Measurements from ENCODE around the gene EMSY.
A peak's percentile ranks its signal among the peaks of the same experiment; 100 is the strongest.
"Not testable (repeated sequence)": the region's sequence is repeated elsewhere in the genome, so short reads cannot be mapped to it uniquely, and the experiment has no call there.

EMSY gene, protein sequence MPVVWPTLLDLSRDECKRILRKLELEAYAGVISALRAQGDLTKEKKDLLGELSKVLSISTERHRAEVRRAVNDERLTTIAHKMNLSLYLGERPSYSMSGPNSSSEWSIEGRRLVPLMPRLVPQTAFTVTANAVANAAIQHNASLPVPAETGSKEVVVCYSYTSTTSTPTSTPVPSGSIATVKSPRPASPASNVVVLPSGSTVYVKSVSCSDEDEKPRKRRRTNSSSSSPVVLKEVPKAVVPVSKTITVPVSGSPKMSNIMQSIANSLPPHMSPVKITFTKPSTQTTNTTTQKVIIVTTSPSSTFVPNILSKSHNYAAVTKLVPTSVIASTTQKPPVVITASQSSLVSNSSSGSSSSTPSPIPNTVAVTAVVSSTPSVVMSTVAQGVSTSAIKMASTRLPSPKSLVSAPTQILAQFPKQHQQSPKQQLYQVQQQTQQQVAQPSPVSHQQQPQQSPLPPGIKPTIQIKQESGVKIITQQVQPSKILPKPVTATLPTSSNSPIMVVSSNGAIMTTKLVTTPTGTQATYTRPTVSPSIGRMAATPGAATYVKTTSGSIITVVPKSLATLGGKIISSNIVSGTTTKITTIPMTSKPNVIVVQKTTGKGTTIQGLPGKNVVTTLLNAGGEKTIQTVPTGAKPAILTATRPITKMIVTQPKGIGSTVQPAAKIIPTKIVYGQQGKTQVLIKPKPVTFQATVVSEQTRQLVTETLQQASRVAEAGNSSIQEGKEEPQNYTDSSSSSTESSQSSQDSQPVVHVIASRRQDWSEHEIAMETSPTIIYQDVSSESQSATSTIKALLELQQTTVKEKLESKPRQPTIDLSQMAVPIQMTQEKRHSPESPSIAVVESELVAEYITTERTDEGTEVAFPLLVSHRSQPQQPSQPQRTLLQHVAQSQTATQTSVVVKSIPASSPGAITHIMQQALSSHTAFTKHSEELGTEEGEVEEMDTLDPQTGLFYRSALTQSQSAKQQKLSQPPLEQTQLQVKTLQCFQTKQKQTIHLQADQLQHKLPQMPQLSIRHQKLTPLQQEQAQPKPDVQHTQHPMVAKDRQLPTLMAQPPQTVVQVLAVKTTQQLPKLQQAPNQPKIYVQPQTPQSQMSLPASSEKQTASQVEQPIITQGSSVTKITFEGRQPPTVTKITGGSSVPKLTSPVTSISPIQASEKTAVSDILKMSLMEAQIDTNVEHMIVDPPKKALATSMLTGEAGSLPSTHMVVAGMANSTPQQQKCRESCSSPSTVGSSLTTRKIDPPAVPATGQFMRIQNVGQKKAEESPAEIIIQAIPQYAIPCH (N-terminal part only)

DNA sequence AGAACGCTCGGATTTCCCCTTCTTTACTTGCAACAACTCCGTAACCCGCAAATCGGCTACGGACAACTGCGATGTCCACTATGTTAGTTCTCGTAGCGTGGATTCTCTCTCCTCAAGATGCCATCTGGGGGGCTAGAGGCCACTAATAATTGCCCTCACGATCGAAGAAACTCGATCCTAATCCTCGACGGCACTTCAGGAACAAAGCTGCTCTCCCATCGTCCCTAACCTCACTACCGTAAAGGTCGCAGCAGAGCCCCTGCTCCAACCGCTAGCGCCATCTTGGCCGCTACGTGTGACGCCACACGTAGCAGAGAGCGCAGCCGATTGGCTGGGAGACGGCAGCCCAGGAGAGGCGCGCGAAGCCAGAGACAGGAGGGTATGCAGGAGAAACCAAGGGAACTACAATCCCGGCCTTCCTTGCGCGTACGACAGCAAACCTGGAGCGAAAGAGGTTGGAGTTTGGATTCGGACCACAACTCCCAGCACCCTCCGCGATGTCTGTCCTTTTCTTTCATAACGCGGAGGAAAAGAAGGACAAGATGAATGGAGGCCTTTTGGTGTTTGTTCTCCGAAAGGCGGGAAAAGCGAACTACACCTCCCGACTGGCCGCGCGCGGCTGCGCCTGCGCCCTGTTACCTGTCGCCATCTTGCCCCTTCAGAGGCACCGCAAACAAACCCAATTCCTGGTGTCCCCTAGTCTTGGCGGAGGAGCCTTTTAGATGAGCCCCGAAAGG lies at the start of gene EMSY:
Gene EMSY (plus strand): TSS at position 635 of the 737 bp plus-strand sequence. CDS start 1,921 bp downstream, outside the sequence.
- TF ChIP-seq, protein P1, sequence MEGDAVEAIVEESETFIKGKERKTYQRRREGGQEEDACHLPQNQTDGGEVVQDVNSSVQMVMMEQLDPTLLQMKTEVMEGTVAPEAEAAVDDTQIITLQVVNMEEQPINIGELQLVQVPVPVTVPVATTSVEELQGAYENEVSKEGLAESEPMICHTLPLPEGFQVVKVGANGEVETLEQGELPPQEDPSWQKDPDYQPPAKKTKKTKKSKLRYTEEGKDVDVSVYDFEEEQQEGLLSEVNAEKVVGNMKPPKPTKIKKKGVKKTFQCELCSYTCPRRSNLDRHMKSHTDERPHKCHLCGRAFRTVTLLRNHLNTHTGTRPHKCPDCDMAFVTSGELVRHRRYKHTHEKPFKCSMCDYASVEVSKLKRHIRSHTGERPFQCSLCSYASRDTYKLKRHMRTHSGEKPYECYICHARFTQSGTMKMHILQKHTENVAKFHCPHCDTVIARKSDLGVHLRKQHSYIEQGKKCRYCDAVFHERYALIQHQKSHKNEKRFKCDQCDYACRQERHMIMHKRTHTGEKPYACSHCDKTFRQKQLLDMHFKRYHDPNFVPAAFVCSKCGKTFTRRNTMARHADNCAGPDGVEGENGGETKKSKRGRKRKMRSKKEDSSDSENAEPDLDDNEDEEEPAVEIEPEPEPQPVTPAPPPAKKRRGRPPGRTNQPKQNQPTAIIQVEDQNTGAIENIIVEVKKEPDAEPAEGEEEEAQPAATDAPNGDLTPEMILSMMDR (IDR thresholded peaks at IDR 0.05; ENCODE audit: low read depth, low read length, missing control alignments): no peak
- peak within 1 kb of the TSS; percentile 98 for H3K4me3 ChIP-seq (ENCODE audit: low read depth, low read length)
- DNase-seq (ENCODE audit: low read depth): peak; percentile 96

DNA sequence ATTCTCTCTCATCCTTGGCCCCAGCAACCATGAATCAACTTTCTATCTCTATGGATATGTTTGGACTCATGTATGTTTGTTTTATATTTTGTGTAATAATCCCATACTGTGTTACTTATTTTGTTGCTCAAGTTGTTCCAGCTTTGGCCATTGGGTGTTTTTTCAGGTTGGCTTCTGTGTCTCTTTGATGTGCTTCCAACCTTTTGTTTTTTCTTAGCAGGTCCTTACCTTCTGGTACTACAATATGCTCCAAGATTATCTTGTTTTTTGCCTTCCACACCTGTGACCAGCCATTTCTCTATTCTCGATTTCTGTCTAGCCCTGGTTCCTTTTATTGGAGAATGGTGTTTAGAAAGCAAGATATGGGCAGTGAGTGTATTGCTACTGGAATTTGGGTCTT lies 49.5 kb upstream of the EMSY start:
- DNase-seq (ENCODE audit: low read depth): no peak
- H3K4me3 ChIP-seq (ENCODE audit: low read depth, low read length): no peak overlapping the region
- TF ChIP-seq, protein P1 (IDR thresholded peaks at IDR 0.05; ENCODE audit: low read depth, low read length, missing control alignments): no peak

DNA sequence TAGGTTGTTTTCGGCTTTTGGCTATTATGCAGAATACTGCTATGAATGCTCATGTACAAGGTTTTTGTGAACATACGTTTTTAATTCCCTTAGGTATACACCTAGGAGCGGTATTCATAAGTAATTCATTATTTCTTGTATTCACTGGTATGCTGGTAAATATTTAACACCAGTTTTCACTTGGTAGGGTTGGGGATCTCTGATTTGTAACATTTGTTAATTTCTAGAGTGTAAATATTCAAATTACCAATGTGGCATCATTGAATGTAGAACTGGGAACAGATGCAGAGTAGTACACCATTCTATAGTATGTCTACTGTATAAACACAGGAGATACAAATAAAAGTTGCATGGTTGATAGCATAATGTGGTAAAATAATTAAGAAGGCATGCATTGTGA lies 47.4 kb upstream of the EMSY start:
- DNase-seq (ENCODE audit: low read depth): no peak
- H3K4me3 ChIP-seq (ENCODE audit: low read depth, low read length): no peak overlapping the region
- TF ChIP-seq, protein P1 (IDR thresholded peaks at IDR 0.05; ENCODE audit: low read depth, low read length, missing control alignments): no peak

DNA sequence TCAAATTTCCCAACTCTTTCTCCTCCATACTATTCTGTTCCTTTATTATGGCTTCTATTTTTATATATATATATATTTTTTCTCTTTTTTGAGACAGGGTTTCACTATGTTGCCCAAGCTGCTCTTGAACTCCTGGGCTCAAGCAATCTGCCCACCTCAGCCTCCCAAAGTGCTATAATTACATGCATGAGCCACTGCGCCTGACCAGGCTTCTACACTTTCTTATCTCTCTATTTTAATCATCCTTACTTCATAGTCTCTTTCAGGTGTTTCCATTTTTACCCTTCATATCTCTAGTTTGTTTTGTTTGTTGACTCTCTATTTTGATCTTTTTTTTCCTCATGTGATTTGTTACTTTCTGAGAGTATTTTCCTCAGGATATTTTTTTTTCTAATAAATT lies 43.9 kb upstream of the EMSY start:
- TF ChIP-seq, protein P1 (IDR thresholded peaks at IDR 0.05; ENCODE audit: low read depth, low read length, missing control alignments): no peak
- DNase-seq (ENCODE audit: low read depth): no peak
- H3K4me3 ChIP-seq (ENCODE audit: low read depth, low read length): no peak overlapping the region

DNA sequence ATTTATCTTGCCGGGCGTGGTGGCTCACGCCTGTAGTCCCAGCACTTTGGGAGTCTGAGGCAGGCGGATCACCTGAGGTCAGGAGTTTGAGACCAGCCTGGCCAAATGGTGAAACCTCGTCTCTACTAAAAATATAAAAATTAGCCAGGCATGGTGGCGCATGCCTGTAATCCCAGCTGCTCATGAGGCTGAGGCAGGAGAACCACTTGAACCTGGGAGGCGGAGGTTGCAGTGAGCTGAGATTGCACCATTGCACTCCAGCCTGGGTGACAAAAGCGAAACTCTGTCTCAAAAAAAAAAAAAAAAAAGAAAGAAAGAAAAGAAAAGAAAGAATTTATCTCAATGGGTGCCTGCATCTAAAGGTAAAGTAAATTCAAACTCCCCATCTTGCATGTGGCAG lies 43.3 kb upstream of the EMSY start:
- H3K4me3 ChIP-seq (ENCODE audit: low read depth, low read length); DNase-seq (ENCODE audit: low read depth): not testable (repeated sequence)

DNA sequence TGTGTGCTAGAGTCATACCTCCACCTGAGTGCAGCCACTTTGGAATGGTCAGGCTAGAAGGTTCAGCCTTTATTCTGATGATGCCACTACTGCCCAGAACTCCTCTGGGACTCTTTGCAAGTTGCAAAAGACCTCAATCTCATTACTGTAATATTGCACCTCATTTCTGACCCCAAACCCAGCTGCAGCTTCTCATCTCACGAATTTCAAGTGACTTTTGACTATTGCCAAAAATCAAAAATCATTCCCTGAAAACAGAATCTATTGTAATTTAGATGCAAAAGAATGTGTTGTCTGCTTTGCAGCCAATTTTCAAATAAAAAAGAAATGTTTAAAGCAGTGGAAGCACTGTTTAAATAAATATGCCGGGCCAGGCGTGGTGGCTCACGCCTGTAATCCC lies 38.5 kb upstream of the EMSY start:
- TF ChIP-seq, protein P1 (IDR thresholded peaks at IDR 0.05; ENCODE audit: low read depth, low read length, missing control alignments): no peak
- no peak for DNase-seq (ENCODE audit: low read depth)
- no peak overlapping the region for H3K4me3 ChIP-seq (ENCODE audit: low read depth, low read length)

Measured in GM12864 (cell line).